SJCRH30 (cell line): ENCODE measurements around the gene KRTAP1-4. TPM values are rescaled to one million over a fixed set of nuclear protein-coding genes. Genes with fewer than 3 reads are reported as not detected.
"Not testable (repeated sequence)": the region's sequence is repeated elsewhere in the genome, so short reads cannot be mapped to it uniquely, and the experiment has no call there.

Source experiments
- DNase-seq, 2 experiments: peaks; one replicate each; pipeline ENCODE4 v3.0.0-alpha.2; 2015 to 2020
- H3K27ac ChIP-seq: fragments of 250-450 bp; sonication (Bioruptor Pico); 2 replicates; pipeline ENCODE4 v1.5.1; 2020; ENCODE audit warnings: mild to moderate bottlenecking, moderate library complexity
- H3K27me3 ChIP-seq: fragments of 250-450 bp; sonication (Bioruptor Pico); 2 replicates; pipeline ENCODE4 v1.5.1; 2020; ENCODE audit warnings: mild to moderate bottlenecking, moderate library complexity
- H3K36me3 ChIP-seq: fragments of 250-450 bp; sonication (Bioruptor Pico); 2 replicates; pipeline ENCODE4 v1.5.1; 2020; ENCODE audit warnings: mild to moderate bottlenecking, moderate library complexity
- H3K4me1 ChIP-seq: fragments of 250-450 bp; sonication (Bioruptor Pico); 2 replicates; pipeline ENCODE4 v1.5.1; 2020; ENCODE audit warnings: mild to moderate bottlenecking, moderate library complexity
- H3K4me3 ChIP-seq: fragments of 250-450 bp; sonication (Bioruptor Pico); 2 replicates; pipeline ENCODE4 v1.5.1; 2020; ENCODE audit warnings: mild to moderate bottlenecking, moderate library complexity
- H3K9me3 ChIP-seq: fragments of 250-450 bp; sonication (Bioruptor Pico); replicated peaks from 2 replicates; pipeline ENCODE4 v1.5.1; 2020; ENCODE audit warnings: mild to moderate bottlenecking, moderate library complexity
- total RNA-seq: library from RNA; depleted of rRNA; stranded (reverse); fragments of >200 nt; shearing (Covaris generic); gene quantifications from 2 replicates; pipeline ENCODE4 v1.2.3, GENCODE V29; 2014; rRNA removed

Gene KRTAP1-4
- not detected in 2 replicates for total RNA-seq

- no peaks in the 10 kb centered on the region for H3K9me3 ChIP-seq
- no peak within 1 kb of the TSS for H3K4me3 ChIP-seq
- no peak within 1 kb of the TSS for H3K27ac ChIP-seq
- H3K27me3 ChIP-seq, result no peaks in the 10 kb centered on the region
- DNase-seq, result no peak
- H3K4me1 ChIP-seq, result no peaks in the 10 kb centered on the region; the same call in 1 of the 2 replicates
- H3K36me3 ChIP-seq, result no peaks in the 10 kb centered on the region
Measured at GRCh38 chr17:41029633-41030245, at the start of gene KRTAP1-4. KRTAP1-4 (minus strand) TSS chr17:41030195; CDS start chr17:41030078, 117 bp downstream.

DNA sequence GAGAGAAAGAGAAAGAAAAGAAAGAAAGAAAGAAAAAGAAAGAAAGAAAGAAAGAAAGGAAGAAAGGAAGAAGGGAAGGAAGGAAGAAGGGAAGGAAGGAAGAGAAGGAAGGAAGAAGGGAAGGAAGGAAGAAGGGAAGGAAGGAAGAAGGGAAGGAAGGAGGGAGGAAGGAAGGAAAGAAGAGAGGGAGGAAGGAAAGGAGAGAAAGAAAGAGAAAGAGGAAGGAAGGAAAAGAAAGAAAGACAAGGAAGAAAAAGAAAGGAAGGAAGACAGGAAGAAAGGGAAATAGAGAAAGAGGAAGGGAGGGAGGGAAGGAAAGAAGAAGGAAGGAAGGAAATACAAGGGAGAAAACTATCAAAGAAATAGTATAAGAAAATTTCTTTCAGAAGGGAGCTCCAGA, 46.8 kb upstream of the KRTAP1-4 start:
- no peak for DNase-seq
- H3K36me3 ChIP-seq, result no peaks in the 10 kb centered on the region
- H3K4me1 ChIP-seq, result peaks cover 7% of the 10 kb centered on the region
- no peaks in the 10 kb centered on the region for H3K9me3 ChIP-seq
- no peaks in the 10 kb centered on the region for H3K27me3 ChIP-seq
- H3K27ac ChIP-seq, result no peak overlapping the region
- no peak overlapping the region for H3K4me3 ChIP-seq

DNA sequence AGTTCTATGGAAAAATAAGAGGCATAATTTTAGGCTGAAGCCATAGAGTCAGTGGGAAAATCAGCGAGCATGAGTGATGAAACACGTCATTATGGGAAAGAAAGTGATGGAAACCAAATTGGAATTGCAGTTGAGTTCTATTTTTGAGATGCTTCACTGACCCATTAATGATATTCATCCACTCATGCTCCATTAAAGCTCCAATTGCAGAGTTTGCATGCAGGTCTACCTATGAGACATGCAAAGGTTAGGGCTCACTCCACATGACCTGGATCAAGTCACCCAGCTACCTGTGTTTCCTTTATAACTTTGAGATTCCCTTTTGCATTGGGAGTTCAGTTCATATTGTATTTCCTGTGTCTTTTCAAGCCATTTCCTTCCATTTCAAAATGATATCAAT, 43.7 kb upstream of the KRTAP1-4 start:
- Histone ChIP-seq H3K27me3 (no peaks in the 10 kb centered on the region), H3K4me1 (peaks cover 25% of the 10 kb centered on the region), H3K4me3 (no peak overlapping the region), H3K36me3 (no peaks in the 10 kb centered on the region), H3K27ac (no peak overlapping the region), H3K9me3 (no peaks in the 10 kb centered on the region)
- DNase-seq, result no peak

DNA sequence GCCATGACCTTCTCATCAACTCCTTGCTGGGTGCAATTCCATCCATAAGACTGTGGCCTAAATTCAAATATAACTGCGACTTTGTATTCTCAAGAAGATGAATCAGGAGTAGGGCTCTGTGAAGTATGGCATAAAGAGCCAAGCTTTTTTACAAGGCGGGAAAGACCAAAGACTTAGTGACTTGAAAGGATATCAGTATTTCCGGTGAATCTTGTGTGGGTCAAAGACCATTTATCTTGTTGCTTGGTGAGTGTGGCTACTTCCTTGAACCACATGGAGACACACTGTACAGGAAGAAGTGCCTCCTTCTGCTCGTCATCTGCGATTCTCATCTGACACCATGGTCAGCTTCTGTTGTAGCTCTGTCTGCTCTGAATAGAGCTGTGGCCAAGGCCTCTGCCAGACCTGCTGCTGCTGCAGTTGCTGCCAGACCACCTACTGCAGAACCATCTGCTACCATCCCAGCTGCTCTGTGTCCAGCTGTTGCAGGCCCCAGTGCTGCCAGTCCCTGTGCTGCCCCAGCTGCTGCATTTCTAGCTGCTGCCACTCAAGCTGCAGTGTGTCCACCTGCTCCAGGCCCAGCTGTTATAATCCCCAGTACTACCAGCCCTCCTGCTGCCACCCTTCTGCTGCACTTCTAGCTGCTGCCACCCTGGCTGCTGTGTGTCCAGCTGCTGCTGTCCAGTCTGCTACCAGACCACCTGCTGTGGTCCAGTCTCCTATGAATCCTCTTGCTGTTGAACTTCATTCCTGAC, 41.8 kb upstream of the KRTAP1-4 start:
- Histone ChIP-seq H3K27ac (peak overlapping the region; percentile 77), H3K4me3 (no peak overlapping the region), H3K4me1 (peaks cover 27% of the 10 kb centered on the region), H3K36me3 (no peaks in the 10 kb centered on the region), H3K9me3 (no peaks in the 10 kb centered on the region), H3K27me3 (no peaks in the 10 kb centered on the region)
- DNase-seq, result peak; percentile 98

DNA sequence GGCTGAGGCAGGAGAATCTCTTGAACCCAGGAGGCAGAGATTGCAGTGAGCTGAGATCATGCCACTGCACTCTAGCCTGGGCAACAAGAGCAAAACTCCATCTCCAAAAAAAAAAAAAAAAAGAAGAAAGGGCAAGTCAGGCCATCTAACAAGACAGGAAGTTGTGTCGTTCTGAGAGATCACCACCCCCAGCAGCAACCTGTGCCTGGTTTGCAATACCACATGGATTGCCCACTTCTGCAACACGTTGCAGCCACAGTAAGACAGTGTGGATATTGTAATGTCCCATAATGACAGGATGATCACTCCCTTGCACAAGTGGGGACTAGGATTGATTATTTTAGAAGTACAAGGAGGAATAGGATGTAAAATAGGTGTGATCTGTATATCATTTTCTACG, 39.0 kb upstream of the KRTAP1-4 start:
- H3K36me3 ChIP-seq, result no peaks in the 10 kb centered on the region

GRCh38 chr17:41067281-41067680, 37.3 kb upstream of the KRTAP1-4 start:
- no peaks in the 10 kb centered on the region for H3K36me3 ChIP-seq
- peaks cover 57% of the 10 kb centered on the region for H3K4me1 ChIP-seq
- no peak for DNase-seq
- no peak overlapping the region for H3K4me3 ChIP-seq
- no peaks in the 10 kb centered on the region for H3K9me3 ChIP-seq
- H3K27me3 ChIP-seq, result no peaks in the 10 kb centered on the region
- H3K27ac ChIP-seq, result no peak overlapping the region

More for the DNA sequence above, 39.0 kb upstream of the KRTAP1-4 start:
- Histone ChIP-seq H3K4me1 (peaks cover 51% of the 10 kb centered on the region), H3K4me3 (no peak overlapping the region), H3K9me3 (no peaks in the 10 kb centered on the region), H3K27ac (no peak overlapping the region), H3K27me3 (no peaks in the 10 kb centered on the region)
- DNase-seq, result no peak

DNA sequence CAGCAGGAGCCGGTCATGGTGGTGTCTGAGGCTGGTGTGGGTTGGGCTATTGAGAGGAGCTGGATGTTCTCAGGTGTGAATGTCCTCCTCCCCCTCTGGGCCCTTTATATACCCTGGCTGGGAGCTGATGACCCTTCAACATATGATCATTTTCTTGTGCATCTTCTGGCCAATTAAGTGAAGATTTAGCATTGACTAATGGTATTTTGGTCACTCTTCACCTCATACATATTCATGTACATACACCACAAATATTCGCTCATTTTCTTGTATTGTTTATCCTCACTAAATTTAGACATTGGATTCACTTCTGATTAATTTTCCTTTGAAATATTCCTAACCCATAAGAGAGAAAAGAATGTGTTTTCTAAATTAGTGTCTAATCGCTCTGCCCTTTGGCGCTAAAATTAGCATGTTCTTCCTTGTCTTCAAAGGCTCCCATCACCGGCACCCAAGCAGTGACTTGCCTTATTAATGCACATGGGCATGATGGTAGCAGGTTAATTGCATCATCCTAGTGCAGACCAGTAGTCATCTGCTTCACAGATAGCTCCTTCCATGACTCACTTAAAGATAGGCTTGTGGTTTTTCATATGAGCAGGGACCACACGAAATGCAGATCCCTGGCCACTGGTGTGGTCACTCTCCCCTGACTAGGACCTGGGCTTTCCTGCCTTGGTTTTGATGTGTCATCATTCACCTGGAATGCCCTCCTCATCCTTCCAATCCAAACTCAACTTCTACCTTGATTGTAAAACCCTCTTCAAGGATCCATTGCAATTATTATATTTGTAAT, 36.0 kb upstream of the KRTAP1-4 start, which contains the start of gene KRTAP2-4:
KRTAP2-4 (minus strand) TSS at position 51 of the 796 bp plus-strand sequence; CDS start at position 17, 34 bp downstream.
- no peak within 1 kb of the TSS for H3K4me3 ChIP-seq
- 0 out of 2 replicates have a peak within 1 kb of the TSS, but pooled peaks have one; percentile 8 for H3K27ac ChIP-seq
- peaks cover 59% of the 10 kb centered on the region for H3K4me1 ChIP-seq
- DNase-seq, result peak; percentile 13 to 17
- no peaks in the 10 kb centered on the region for H3K36me3 ChIP-seq
- no peaks in the 10 kb centered on the region for H3K27me3 ChIP-seq
- H3K9me3 ChIP-seq, result no peaks in the 10 kb centered on the region

GRCh38 chr17:41065016-41065689, 35.2 kb upstream of the KRTAP1-4 start:
- DNase-seq, H3K4me3 ChIP-seq: not testable (repeated sequence)

GRCh38 chr17:41064301-41064700, 34.3 kb upstream of the KRTAP1-4 start:
- H3K27me3 ChIP-seq, result no peaks in the 10 kb centered on the region
- no peaks in the 10 kb centered on the region for H3K9me3 ChIP-seq
- H3K4me1 ChIP-seq, result peaks cover 62% of the 10 kb centered on the region
- H3K27ac ChIP-seq, result 0 out of 2 replicates have a peak overlapping the region, but pooled peaks have one; percentile 8
- peak; percentile 36 to 67 for DNase-seq
- H3K4me3 ChIP-seq, result no peak overlapping the region
- H3K36me3 ChIP-seq, result no peaks in the 10 kb centered on the region

More at GRCh38 chr17:41065016-41065689, 35.2 kb upstream of the KRTAP1-4 start:
- H3K27me3 ChIP-seq, H3K36me3 ChIP-seq, H3K9me3 ChIP-seq, H3K27ac ChIP-seq: not testable (repeated sequence)
- peaks cover 59% of the 10 kb centered on the region for H3K4me1 ChIP-seq

- no peak for DNase-seq
- no peaks in the 10 kb centered on the region for H3K27me3 ChIP-seq
- no peak overlapping the region for H3K4me3 ChIP-seq
- H3K4me1 ChIP-seq, result peaks cover 68% of the 10 kb centered on the region
- H3K36me3 ChIP-seq, result no peaks in the 10 kb centered on the region
- no peaks in the 10 kb centered on the region for H3K9me3 ChIP-seq
- no peak overlapping the region for H3K27ac ChIP-seq
Measured at GRCh38 chr17:41063449-41063848, 33.5 kb upstream of the KRTAP1-4 start.

GRCh38 chr17:41061964-41062363, 32.0 kb upstream of the KRTAP1-4 start:
- DNase-seq, result no peak
- Histone ChIP-seq H3K36me3 (no peaks in the 10 kb centered on the region), H3K9me3 (peaks cover 6% of the 10 kb centered on the region; the same call in 1 of the 2 replicates), H3K27me3 (no peaks in the 10 kb centered on the region), H3K27ac (peak overlapping the region; percentile 16; the same call in 1 of the 2 replicates), H3K4me1 (peaks cover 68% of the 10 kb centered on the region), H3K4me3 (no peak overlapping the region)

- no peaks in the 10 kb centered on the region for H3K27me3 ChIP-seq
- no peaks in the 10 kb centered on the region for H3K36me3 ChIP-seq
- DNase-seq, result peak; percentile 33 to 48
- H3K4me1 ChIP-seq, result peaks cover 56% of the 10 kb centered on the region
- H3K4me3 ChIP-seq, result no peak within 1 kb of the TSS
- peaks cover 6% of the 10 kb centered on the region; the same call in 1 of the 2 replicates for H3K9me3 ChIP-seq
- H3K27ac ChIP-seq, result peak within 1 kb of the TSS; percentile 48
Measured at GRCh38 chr17:41060052-41060604, 30.1 kb upstream of the KRTAP1-4 start, which contains the start of gene KRTAP2-3. KRTAP2-3 (minus strand) TSS chr17:41060114; CDS start chr17:41060050, 64 bp downstream.

DNA sequence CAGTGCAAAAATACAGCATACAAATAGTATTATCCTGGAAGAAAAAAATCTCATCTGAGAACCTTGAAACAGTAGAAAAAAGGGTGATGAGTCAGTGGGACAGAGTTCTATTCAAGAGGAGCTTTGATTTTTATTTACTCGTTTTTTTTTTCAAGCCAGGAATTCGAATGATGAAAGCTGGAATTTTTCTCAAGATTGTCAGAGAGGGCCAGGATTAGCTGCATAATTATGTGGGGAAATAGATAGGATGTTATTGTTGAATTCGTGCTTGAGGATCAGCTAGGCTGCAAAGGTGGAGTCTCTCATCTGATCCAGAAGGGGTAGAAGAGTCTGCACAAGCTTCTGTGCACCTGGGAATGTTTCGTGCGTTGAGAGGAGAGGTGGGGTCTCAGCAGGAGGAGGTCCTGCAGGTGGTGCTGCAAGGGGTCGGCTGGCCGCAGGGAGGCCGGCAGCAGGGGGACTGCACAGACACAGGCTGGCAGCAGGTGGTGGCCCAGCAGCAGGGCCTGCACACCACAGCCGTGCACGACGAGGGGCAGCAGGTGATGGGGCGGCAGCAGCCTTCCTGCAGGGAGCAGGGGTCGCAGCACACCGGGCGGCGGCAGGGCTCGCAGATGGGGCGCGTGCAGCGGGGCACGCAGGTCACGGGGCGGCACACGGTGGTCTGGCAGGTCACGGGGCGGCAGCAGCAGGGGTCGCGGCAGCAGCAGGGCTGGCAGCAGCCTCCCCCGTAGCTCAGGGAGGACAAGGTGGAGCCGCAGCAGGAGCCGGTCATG, 29.5 kb upstream of the KRTAP1-4 start:
- H3K4me3 ChIP-seq, H3K9me3 ChIP-seq, H3K36me3 ChIP-seq, H3K27me3 ChIP-seq: not testable (repeated sequence)
- H3K27ac ChIP-seq, result peak overlapping the region; percentile 48
- peak; percentile 9 to 30 for DNase-seq
- H3K4me1 ChIP-seq, result peaks cover 50% of the 10 kb centered on the region
